Neural progenitor cell (in vitro differentiated cells): ENCODE results near the gene CLCN2.

Source experiments
- EZH2 ChIP-seq: fragments of 200-600 bp; sonication (generic); IDR thresholded peaks from 2 replicates; pipeline ENCODE4 v1.6.1; 2017; ENCODE audit warnings: antibody characterized with exemption, mild to moderate bottlenecking, moderate library complexity
- TF ChIP-seq, protein P1 (sequence below): fragments of 200-600 bp; sonication (generic); IDR thresholded peaks from 2 replicates; pipeline ENCODE4 v1.5.1; 2017; ENCODE audit warnings: antibody characterized with exemption, mild to moderate bottlenecking

DNA sequence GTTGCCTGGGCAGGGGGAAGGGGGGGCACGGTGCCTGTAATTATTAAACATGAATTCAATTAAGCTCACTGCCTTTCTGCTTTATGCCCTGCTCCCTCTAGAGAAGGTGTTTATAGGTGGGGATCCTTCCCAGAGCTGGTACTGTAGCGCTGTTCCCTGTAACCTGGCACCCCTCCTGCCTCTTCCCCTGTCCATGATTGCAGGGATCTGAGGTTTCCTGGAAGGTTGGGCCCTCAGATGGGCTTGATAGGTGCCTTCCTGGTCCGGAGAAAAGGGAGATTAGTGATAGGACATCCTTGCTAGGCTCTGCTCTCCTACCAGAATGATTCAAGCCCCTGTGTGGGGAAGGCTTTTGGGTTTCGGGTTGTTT is 26.1 kb downstream of the CLCN2 start:
- TF ChIP-seq, protein P1, sequence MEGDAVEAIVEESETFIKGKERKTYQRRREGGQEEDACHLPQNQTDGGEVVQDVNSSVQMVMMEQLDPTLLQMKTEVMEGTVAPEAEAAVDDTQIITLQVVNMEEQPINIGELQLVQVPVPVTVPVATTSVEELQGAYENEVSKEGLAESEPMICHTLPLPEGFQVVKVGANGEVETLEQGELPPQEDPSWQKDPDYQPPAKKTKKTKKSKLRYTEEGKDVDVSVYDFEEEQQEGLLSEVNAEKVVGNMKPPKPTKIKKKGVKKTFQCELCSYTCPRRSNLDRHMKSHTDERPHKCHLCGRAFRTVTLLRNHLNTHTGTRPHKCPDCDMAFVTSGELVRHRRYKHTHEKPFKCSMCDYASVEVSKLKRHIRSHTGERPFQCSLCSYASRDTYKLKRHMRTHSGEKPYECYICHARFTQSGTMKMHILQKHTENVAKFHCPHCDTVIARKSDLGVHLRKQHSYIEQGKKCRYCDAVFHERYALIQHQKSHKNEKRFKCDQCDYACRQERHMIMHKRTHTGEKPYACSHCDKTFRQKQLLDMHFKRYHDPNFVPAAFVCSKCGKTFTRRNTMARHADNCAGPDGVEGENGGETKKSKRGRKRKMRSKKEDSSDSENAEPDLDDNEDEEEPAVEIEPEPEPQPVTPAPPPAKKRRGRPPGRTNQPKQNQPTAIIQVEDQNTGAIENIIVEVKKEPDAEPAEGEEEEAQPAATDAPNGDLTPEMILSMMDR = no peak
- no peak for TF ChIP-seq EZH2
